Measurements from ENCODE around the gene ELL. TPM values are rescaled to one million over a fixed set of nuclear protein-coding genes. Genes with fewer than 3 reads are reported as not detected.

ELL gene
- total and polyA plus RNA-seq, 9 of the 15 experiments (the other 6 are each of a cell fraction or from before 2014, with no cell fraction given), result 0.24 to 22.5 (median 4.1) TPM

Other genes starting within 250 kb of the ELL start
Only the 7 nearest of the 16 such genes appear.
- 180 and 202 TPM in 2 replicates for gene ISYNA1, start 83.9 kb downstream of the ELL start, total RNA-seq (2014; rRNA removed)
- gene ISYNA1, start 83.9 kb downstream of the ELL start, total RNA-seq (2014; rRNA removed; fragmentation: Illumina TruSeq; extraction: Trizol), result 14.6 and 32.0 TPM in 2 replicates
- gene ISYNA1, start 83.9 kb downstream of the ELL start, total RNA-seq (2015; rRNA removed; fragmentation: Illumina TruSeq; extraction: Trizol), result 93.2 and 96.8 TPM in 2 replicates
- gene ISYNA1, start 83.9 kb downstream of the ELL start, total RNA-seq (2021), result 435 and 460 TPM in 2 replicates
- 99.3 and 191 TPM in 2 replicates for gene ISYNA1, start 83.9 kb downstream of the ELL start, polyA plus RNA-seq (2011; rRNA removed)
- gene ISYNA1, start 83.9 kb downstream of the ELL start, polyA plus RNA-seq (2014; fragmentation: Illumina TruSeq; extraction: Trizol), result 73.2 and 198 TPM in 2 replicates
- 10 to 100 TPM; 21.8 to 57.6 TPM for gene ISYNA1, start 83.9 kb downstream of the ELL start, polyA plus RNA-seq (2014; fragmentation: Nextera tagmentation; extraction: Ambion mirVana)
- 376 and 380 TPM in 2 replicates for gene ISYNA1, start 83.9 kb downstream of the ELL start, polyA plus RNA-seq (2014; rRNA removed)
- gene FKBP8, start 21.5 kb upstream of the ELL start, total RNA-seq (2014; rRNA removed), result 234 and 260 TPM in 2 replicates
- 16.0 and 21.8 TPM in 2 replicates for gene FKBP8, start 21.5 kb upstream of the ELL start, total RNA-seq (2014; rRNA removed; fragmentation: Illumina TruSeq; extraction: Trizol)
- gene FKBP8, start 21.5 kb upstream of the ELL start, total RNA-seq (2015; rRNA removed; fragmentation: Illumina TruSeq; extraction: Trizol), result 104 and 106 TPM in 2 replicates
- gene FKBP8, start 21.5 kb upstream of the ELL start, total RNA-seq (2021), result 228 and 236 TPM in 2 replicates
- 116 and 176 TPM in 2 replicates for gene FKBP8, start 21.5 kb upstream of the ELL start, polyA plus RNA-seq (2011; rRNA removed)
- 62.5 and 201 TPM in 2 replicates for gene FKBP8, start 21.5 kb upstream of the ELL start, polyA plus RNA-seq (2014; fragmentation: Illumina TruSeq; extraction: Trizol)
- gene FKBP8, start 21.5 kb upstream of the ELL start, polyA plus RNA-seq (2014; fragmentation: Nextera tagmentation; extraction: Ambion mirVana), result 1 to 10 TPM in 1 of 2 experiments, under 1 TPM in 1; 0.46 to 1.0 TPM
- gene FKBP8, start 21.5 kb upstream of the ELL start, polyA plus RNA-seq (2014; rRNA removed), result 168 and 203 TPM in 2 replicates
- 133 and 147 TPM in 2 replicates for gene KXD1, start 35.8 kb upstream of the ELL start, total RNA-seq (2014; rRNA removed)
- 48.7 and 66.2 TPM in 2 replicates for gene KXD1, start 35.8 kb upstream of the ELL start, total RNA-seq (2014; rRNA removed; fragmentation: Illumina TruSeq; extraction: Trizol)
- gene KXD1, start 35.8 kb upstream of the ELL start, total RNA-seq (2015; rRNA removed; fragmentation: Illumina TruSeq; extraction: Trizol), result 80.5 and 83.3 TPM in 2 replicates
- 114 and 118 TPM in 2 replicates for gene KXD1, start 35.8 kb upstream of the ELL start, total RNA-seq (2021)
- 159 and 217 TPM in 2 replicates for gene KXD1, start 35.8 kb upstream of the ELL start, polyA plus RNA-seq (2011; rRNA removed)
- gene KXD1, start 35.8 kb upstream of the ELL start, polyA plus RNA-seq (2014; fragmentation: Illumina TruSeq; extraction: Trizol), result 191 and 210 TPM in 2 replicates
- gene KXD1, start 35.8 kb upstream of the ELL start, polyA plus RNA-seq (2014; fragmentation: Nextera tagmentation; extraction: Ambion mirVana), result 10 to 100 TPM; 21.9 to 41.3 TPM
- 153 and 177 TPM in 2 replicates for gene KXD1, start 35.8 kb upstream of the ELL start, polyA plus RNA-seq (2014; rRNA removed)
- gene UBA52, start 49.8 kb upstream of the ELL start, total RNA-seq (2014; rRNA removed), result 1,110 and 1,524 TPM in 2 replicates
- gene UBA52, start 49.8 kb upstream of the ELL start, total RNA-seq (2014; rRNA removed; fragmentation: Illumina TruSeq; extraction: Trizol), result 1,512 and 1,662 TPM in 2 replicates
- 1,433 and 1,470 TPM in 2 replicates for gene UBA52, start 49.8 kb upstream of the ELL start, total RNA-seq (2015; rRNA removed; fragmentation: Illumina TruSeq; extraction: Trizol)
- 2,028 and 2,215 TPM in 2 replicates for gene UBA52, start 49.8 kb upstream of the ELL start, total RNA-seq (2021)
- gene UBA52, start 49.8 kb upstream of the ELL start, polyA plus RNA-seq (2011; rRNA removed), result 1,733 and 2,197 TPM in 2 replicates
- 2,671 and 2,751 TPM in 2 replicates for gene UBA52, start 49.8 kb upstream of the ELL start, polyA plus RNA-seq (2014; fragmentation: Illumina TruSeq; extraction: Trizol)
- 1,000 to 10,000 TPM; 2,213 to 2,563 TPM for gene UBA52, start 49.8 kb upstream of the ELL start, polyA plus RNA-seq (2014; fragmentation: Nextera tagmentation; extraction: Ambion mirVana)
- gene UBA52, start 49.8 kb upstream of the ELL start, polyA plus RNA-seq (2014; rRNA removed), result 1,690 and 2,247 TPM in 2 replicates
- 118 and 136 TPM in 2 replicates for gene REX1BD, start 66.7 kb upstream of the ELL start, total RNA-seq (2014; rRNA removed)
- 4.8 and 7.2 TPM in 2 replicates for gene REX1BD, start 66.7 kb upstream of the ELL start, total RNA-seq (2014; rRNA removed; fragmentation: Illumina TruSeq; extraction: Trizol)
- gene REX1BD, start 66.7 kb upstream of the ELL start, total RNA-seq (2015; rRNA removed; fragmentation: Illumina TruSeq; extraction: Trizol), result 17.4 and 17.7 TPM in 2 replicates
- 78.5 and 87.0 TPM in 2 replicates for gene REX1BD, start 66.7 kb upstream of the ELL start, total RNA-seq (2021)
- 13.8 and 19.2 TPM in 2 replicates for gene REX1BD, start 66.7 kb upstream of the ELL start, polyA plus RNA-seq (2011; rRNA removed)
- gene REX1BD, start 66.7 kb upstream of the ELL start, polyA plus RNA-seq (2014; fragmentation: Illumina TruSeq; extraction: Trizol), result 5.7 and 8.4 TPM in 2 replicates
- gene REX1BD, start 66.7 kb upstream of the ELL start, polyA plus RNA-seq (2014; fragmentation: Nextera tagmentation; extraction: Ambion mirVana), result 1 to 10 TPM; 1.9 to 4.7 TPM
- 102 and 115 TPM in 2 replicates for gene REX1BD, start 66.7 kb upstream of the ELL start, polyA plus RNA-seq (2014; rRNA removed)
- 2.9 and 5.2 TPM in 2 replicates for gene CRLF1, start 84.7 kb upstream of the ELL start, total RNA-seq (2014; rRNA removed)
- gene CRLF1, start 84.7 kb upstream of the ELL start, total RNA-seq (2014; rRNA removed; fragmentation: Illumina TruSeq; extraction: Trizol), result 0.98 and 1.1 TPM in 2 replicates
- 1.5 and 1.6 TPM in 2 replicates for gene CRLF1, start 84.7 kb upstream of the ELL start, total RNA-seq (2015; rRNA removed; fragmentation: Illumina TruSeq; extraction: Trizol)
- gene CRLF1, start 84.7 kb upstream of the ELL start, total RNA-seq (2021), result 3.3 and 5.6 TPM in 2 replicates
- 0.85 and 2.3 TPM in 2 replicates for gene CRLF1, start 84.7 kb upstream of the ELL start, polyA plus RNA-seq (2011; rRNA removed)
- 0.90 and 1.2 TPM in 2 replicates for gene CRLF1, start 84.7 kb upstream of the ELL start, polyA plus RNA-seq (2014; fragmentation: Illumina TruSeq; extraction: Trizol)
- 1 to 10 TPM; 1.7 to 1.8 TPM for gene CRLF1, start 84.7 kb upstream of the ELL start, polyA plus RNA-seq (2014; fragmentation: Nextera tagmentation; extraction: Ambion mirVana)
- 3.6 and 3.9 TPM in 2 replicates for gene CRLF1, start 84.7 kb upstream of the ELL start, polyA plus RNA-seq (2014; rRNA removed)
- not detected in 2 replicates for gene TMEM59L, start 90.8 kb upstream of the ELL start, total RNA-seq (2014; rRNA removed)
- gene TMEM59L, start 90.8 kb upstream of the ELL start, total RNA-seq (2014; rRNA removed; fragmentation: Illumina TruSeq; extraction: Trizol), result not detected in 2 replicates
- gene TMEM59L, start 90.8 kb upstream of the ELL start, total RNA-seq (2015; rRNA removed; fragmentation: Illumina TruSeq; extraction: Trizol), result not detected in 2 replicates
- gene TMEM59L, start 90.8 kb upstream of the ELL start, total RNA-seq (2021), result not detected in 2 replicates
- gene TMEM59L, start 90.8 kb upstream of the ELL start, polyA plus RNA-seq (2011; rRNA removed), result not detected in 2 replicates
- gene TMEM59L, start 90.8 kb upstream of the ELL start, polyA plus RNA-seq (2014; fragmentation: Illumina TruSeq; extraction: Trizol), result 0.25 TPM in 1 of 2 replicates, not detected in the other
- gene TMEM59L, start 90.8 kb upstream of the ELL start, polyA plus RNA-seq (2014; fragmentation: Nextera tagmentation; extraction: Ambion mirVana), result not detected
- gene TMEM59L, start 90.8 kb upstream of the ELL start, polyA plus RNA-seq (2014; rRNA removed), result 0.37 TPM in 1 of 2 replicates, not detected in the other